Measurements from ENCODE around the gene CELF2. TPM values are rescaled to one million over a fixed set of nuclear protein-coding genes. Genes with fewer than 3 reads are reported as not detected.
A peak's percentile ranks its signal among the peaks of the same experiment; 100 is the strongest.

Gene CELF2
- total RNA-seq, 1 donor from 2014 or later, result 3.5 TPM

DNA sequence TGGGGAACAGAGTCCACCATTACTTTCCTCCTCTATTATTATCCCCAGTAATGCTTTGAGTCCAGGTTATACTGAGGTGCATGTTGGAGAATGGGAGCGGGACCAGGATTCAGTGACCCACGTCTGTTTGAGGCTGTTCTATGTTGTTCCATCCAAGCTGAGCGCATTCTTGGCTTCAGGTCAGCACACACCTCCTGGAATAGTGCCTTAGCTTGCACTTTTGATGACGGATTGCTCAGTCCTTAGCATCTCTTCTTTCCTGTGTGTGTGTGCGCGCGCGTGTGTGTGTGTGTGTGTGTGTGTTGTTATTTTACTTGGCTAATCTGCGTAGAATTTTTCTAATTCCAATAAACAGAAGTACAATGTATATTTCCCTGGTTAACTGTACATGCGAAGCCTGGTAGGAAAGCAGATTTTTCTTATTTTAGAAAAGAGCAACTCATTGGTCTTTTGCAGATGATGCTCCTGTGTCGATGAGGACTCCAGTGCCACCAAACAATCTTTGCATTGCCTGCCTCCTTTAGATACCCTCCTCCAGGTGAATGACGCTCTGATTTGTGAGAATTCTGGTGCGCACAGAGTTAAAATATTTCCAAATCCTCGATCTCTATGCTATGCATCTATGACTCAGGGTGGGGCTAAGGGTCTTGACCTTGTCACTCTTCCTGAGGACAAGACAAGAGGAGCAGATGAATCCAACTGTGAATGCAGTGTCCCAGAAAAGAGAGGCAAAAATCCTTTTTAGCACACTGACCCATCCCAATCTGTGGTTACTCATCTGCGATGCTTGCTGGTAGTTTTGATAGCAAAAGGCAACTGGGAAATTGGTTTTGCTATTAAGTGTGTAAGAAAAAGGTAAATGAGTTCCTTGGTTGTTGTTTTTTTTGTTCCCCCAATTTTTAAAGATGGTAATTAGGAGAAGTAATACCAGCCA, 13.3 kb upstream of the CELF2 start:
- no peak for ATAC-seq

DNA sequence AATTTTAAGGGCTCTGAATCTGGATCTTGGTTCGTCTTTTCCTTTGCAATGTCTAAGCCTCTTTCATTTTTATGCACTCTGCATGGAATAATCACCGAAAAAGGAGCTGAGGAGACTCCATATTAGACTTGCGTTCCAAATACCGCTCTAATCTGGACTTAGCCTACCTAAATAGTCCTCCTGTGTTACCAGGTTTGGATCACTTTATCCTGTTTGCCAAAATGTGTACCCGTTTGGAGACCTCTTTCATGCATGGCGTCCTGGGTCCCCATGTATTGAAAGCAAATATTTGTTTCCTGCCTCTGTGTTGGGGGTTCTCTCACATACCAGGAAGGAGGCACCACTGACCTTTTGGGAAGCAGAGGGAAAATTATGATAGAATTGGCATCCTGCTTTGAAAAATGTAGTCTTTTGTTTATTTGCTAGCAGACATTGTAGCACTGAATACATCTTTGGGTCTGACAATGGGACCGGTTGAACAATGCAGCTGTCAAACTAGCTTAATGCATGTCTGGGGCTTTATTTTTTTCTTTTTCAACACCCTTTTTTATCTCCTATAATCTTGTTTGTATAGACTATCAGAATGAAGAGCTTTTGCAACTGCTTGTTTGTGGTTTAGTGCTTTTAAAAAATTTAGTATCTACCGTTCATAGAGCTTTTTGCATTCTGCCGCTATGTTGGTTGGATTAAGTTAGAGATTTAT, 11.8 kb upstream of the CELF2 start:
- no peak for ATAC-seq

DNA sequence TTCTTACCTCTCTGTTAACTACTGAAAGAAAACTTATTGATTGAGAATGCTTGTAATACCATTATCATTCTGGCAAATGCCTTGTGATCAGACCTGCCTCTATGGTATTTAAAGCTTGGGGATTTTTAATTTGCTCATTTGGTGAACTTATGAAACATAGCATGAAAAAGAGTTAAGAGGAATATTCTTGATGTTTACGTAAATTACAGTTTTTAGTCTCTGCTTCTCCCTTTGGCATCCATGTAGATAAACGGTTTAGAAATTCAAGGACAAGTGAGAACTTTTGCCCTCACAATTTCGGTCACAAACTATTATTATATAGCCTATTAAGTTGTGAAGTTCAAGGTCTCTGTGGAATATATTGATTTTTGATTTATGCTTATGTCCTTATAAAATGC, 11.2 kb upstream of the CELF2 start:
- ATAC-seq, result no peak

DNA sequence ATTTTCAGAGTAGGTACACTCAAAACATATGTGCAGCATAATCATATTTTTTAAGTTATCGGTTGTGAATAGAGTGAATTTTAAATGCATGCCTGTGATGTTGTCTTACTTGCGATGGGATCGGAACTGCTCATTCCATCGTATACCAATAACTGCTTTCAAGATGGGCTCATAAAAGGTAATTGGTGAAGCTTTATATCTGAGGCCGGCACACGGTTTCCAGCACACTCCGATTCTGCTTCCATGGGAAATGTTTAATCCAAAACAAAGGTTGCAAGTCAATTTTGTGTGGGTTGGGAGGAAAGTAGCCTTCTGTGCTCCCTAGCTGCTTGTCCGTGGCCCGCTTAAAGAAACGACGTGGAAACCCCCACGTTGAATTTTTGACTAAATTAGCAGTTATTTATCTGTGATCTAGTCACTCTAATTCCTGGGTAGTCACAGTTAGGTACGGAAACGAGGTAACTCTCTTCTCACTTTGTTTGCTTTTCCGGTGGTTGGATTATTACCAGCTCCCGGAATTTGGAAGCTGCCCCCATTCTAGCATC, 10.1 kb upstream of the CELF2 start:
- ATAC-seq, result no peak

DNA sequence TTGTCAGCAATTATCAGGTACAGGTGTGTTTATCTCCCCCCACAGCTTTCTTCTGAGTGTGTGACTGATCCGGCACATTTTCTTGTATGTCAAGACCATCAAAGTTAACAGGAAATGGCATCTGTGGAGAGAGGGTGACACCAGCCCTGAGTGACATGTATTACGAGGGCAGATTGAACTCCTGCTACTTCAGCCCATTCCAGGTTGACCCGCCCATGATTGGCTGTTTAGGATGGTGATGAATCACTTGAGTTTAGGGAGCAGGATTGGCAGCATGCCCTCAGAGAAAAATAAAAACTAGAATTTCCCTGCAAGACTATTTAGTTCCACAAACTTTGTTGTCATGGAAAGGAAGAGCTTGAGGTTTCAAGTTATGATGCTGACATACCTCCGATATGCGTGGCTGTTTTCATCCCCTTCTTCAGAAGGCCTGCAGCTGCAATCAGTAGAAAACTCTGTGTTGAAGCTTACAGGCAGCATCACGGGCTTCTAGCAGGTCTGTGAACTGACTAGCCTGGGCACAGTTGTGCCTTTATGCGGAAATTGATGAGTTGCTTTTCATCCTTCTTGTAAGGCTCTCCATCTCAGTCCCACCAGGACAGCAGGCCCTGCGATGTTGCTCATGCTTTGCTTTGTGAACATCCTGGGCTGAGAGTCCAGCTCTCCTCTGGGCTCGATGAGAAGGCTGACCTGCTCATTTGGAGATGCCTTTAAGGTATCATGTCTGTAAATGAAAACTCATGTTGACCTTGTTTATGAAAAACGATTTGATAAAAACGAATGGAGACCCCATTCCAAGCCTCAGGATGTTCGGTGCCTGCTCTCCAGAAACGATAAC, 8.0 kb upstream of the CELF2 start:
- no peak for ATAC-seq

DNA sequence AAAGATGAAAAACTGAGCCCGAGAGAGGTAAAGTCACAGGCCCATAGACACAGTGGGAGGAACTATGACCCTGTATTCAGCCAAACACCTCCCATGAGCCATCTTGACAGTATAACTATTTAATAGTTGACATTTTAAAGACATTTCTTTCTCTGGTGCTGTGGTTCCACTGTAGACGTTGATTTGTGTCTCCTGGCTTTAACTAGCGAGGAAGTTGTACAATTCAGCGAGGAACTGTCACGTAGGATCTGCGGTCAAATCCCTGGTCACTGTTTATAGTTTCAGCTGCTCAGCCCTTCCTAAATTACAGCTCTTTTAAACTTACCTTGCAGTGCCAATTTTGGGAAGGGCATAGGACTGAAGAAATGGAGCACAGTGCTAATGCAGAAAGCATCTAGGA, 7.1 kb upstream of the CELF2 start:
- no peak for ATAC-seq

DNA sequence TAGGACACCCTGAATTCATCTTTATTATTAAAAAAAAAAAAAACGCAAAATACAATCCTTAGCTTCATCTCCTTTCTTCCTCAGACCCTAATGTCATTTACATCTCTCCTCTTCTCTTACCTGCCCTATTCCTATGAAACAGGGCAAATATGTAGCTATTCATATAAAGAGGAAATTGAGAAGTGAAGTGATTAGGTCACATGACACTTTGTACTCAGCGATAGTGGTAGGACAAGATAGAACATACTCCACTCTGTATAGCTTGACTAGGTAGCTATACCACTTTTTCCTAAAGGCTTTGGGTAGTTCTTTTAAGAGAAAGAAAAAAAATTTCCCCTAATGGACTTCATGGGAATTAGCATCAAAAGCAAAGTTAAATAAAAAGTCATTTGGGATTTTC, 6.2 kb upstream of the CELF2 start:
- no peak for ATAC-seq

DNA sequence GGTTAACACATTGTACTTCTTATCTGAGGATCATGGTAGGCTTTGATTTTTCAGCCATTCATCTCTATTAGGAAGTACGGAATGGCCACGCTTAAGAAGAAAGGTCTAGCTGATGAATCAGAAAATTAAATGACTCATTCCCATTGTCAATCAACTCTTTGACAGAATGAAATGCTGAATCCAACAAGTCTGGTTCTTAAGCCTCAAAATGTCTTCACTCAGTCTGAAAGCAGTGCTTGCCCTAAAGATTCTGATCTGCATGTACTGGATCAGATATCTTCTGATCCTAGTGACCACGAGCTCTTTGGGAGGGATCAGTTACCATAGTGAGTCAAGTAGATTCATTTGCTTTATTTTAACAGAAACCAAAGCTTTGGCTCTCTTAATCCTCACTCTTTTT, 5.7 kb upstream of the CELF2 start:
- peak; percentile 62 for ATAC-seq

DNA sequence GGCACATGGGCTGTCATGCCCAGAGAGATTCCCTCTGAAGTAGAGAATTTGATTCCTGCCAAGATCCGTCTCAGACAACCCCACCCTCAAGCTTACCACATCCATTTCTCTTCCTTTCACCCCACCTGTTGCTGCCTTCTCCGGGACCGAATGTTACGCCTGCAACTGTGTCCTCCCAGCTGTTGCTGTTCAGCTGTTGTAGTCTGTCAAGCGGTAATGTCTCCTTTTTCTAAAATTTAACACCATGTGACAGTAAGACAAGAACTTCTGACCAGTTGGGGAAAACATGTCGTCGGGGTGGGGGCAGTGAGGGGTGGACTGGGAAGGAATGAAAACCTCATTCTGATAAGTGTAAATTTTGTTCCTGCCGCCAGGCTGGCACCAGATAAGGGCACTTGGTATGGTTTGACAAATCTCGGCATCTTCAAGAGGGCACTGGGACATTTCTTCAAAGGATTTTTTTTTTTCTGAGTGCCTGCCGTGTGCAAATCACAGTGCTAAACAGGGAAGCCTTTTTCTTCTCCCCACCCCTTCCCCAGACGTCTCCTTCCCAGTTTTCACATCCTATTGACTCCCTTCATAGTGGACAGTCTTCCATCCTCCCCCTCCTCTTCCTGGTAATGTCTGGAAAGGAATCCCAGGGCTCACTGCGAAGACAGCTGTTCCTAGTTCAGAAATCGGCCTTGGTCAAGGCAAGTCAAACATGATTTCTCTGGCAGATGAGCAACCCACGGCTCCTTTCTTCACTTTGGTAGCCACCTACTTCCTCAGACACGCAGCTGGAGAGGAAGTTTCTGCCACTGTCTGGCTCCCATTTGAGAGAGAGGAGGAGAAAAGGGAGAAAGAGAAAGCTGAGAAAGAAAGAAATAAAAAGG, 5.0 kb upstream of the CELF2 start:
- no peak for ATAC-seq

DNA sequence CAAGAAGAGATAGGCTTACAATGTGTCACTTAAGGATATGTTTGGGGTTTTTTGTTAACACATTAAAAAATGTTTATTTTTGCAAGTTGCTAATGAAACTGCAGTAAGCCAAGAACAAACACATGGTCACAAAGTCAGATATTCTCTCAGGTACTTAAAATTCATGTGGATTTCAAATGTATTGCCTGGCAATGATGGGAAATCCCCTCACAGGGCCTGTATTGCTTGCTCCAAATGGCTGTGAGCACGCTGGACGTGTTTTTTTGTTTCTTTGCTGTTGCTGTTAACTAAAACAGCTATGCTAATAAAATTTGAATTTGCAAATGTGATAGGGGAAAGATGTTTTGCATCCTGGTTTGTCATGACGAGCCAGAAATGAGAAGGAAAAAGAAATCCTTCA, 3.8 kb upstream of the CELF2 start:
- ATAC-seq, result no peak

DNA sequence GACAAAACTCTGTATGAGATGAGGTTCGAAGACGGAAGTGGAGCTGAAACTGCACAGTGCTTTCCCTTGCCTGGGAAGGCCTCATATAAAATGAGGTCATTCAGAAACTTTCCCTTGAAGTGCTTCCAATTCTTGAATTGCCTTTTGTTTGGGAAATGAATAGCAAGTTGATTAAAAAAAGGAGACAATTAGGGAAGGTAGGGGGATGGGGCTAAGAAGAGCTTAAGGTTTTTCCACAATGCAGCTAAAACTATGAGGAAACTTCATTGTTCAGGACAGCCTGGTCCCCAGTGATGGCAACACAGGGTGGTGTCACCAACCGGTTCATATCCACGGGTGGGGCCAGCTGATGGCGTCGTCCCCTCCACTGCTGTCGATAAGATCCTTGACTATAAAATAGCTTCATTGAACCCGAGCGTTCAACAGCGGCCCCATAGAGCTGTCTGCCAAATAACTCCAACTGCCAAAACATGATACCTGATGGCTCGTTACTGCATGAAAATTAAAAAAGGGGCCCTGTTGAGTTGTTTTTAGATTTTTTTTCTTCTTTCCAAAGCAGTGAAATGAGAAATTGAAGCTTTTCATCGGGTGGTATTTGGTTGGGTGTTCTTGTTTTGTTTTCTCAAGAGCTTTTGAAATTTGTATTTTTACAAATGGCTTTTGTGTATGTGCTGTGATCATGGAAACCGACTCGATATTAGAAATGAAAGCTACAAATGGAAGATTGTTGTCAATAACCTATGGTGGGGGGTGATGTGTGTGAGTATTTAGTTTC, 2.8 kb upstream of the CELF2 start:
- ATAC-seq, result no peak

DNA sequence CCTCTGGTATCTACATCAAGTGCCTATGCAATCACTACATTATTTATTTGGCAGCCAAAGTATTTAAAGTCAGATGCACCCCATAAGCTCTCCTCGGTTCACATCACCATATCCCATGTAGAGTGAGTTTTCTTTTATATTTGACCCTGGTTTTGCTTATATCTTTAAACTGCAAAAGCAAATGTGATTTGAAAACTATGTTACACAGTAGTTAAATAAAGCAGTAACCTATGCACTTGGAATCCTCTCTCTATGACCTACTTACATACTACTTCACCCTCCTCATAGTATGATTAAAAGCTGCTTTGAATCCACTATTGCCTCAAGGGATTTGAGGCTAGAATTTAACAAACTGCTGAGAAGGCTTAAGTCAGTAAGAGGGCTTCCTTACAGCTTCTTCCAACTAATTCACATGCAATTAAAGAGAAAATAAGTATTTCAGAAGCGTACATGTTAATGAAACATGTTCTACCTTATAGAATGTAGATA, 2.2 kb upstream of the CELF2 start:
- no peak for ATAC-seq

DNA sequence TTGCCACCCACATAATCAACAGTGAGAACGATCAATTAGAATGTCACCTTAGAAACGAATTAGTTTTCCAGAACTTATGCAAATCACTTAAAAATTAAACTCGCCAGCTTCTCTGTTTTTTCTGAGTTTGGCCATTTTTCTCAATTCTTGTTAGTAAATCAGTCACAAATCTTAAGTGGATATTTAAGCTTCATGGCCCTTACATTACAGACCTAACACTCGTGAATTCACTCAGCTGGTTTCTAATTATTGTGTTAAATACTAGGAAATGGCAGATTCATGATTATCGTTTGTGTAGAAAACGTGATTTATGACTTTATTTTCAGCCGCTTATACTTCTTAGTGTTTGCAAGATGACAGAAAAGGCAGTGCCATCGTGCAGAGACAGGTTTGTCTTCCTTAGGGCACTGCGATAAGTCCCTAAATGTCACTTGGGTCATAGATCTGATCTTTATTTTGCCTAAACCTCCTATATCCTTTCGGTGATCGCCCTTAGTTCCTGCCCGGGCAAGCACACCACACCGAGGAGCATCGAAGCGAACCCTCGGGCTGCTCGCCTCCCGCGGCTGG, 587 bp upstream of the CELF2 start:
- no peak for ATAC-seq

DNA sequence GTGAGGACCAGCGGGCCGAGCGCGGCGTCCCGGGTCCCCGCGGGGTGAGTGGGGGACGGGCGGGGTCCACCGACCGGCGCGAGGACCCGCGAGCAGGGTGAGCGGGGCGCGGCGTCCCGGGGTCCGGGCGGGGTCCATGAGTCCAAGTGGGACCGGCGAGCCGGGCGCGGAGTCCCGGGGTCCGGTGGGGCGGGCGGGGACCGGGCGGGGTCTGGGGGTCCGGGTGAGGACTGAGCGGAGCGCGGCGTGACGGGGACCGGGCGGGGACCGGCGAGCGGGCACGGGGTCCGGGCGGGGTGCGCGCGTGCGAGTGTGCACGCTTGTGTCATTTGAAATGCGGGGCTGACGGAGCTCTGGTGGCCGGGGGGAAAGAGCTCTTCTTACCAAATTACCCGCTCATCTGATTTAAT, 765 bp downstream of the CELF2 start:
- ATAC-seq, result peak; percentile 28

DNA sequence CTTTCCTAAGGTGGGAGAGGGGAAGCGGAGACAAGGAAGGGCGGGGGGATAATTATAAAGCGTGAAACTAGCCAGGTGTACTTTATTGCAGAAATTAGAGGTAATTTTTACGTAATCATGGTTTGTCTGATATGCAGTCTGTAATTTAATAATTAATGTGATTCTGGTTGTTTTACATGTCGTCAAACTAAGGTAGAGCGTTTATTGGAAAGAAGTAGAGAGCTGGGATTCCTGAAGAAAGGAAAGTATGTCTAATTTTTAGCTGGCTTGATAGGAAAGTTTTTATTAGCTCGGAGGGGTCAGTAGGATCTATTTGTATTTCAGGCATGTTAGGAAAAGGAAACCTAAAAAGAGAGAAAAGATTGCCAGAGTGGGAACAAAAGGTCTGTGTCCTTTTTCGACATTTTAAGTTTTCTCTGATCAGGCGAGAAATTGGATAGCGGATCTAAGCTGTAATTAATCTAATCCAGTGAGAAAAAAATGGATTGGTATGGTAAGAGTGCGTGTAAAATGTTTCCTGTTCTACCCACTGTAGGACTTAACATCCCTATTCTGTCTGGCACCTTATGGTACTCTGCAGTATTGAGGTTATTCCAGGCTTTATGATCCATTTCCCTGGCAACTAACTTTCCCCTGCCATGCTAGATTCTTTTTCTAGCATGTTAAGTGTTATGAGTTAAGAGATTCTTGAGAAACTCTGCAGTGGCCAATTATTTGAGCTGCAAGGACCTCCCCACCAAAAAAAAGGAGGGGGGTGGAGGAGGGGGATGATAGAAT, 1.4 kb downstream of the CELF2 start:
- ATAC-seq, result no peak

DNA sequence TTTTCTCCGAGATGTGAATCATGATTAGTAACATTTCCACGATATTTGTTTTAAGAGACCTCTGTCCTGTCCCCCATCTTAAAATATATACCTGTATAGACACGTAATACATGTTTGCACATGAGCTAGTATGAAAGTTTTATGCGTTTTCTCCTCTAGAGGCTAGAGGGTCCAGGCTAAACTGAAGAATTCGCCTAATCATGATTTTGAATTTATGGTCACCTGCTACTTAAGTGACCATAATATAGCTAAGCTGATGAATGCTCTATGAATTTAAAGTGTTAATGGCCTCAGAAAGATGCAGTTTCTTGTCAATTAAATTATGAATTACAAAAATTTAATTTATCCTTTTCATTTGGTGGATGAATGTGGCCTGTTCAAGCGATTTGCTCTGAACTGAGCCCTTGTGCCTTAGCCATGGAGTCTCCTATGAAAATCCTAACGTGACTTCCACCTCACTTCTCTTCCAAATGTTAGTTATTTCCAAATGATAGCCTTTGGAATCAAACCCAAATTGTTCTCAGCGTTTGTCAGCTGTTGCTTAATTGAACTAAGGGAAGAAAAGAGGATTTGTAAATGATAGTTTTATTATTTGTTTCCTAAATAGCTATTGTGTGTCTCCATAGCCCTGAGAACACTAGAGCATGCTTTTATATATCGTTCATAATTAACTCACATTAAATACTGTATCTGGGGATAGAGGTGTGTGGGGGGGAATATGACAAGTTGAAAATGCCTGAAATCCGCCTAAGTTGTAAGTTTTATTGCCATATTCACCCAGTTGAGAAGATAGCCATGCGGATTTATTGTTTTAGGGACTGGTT, 2.3 kb downstream of the CELF2 start:
- ATAC-seq, result no peak

DNA sequence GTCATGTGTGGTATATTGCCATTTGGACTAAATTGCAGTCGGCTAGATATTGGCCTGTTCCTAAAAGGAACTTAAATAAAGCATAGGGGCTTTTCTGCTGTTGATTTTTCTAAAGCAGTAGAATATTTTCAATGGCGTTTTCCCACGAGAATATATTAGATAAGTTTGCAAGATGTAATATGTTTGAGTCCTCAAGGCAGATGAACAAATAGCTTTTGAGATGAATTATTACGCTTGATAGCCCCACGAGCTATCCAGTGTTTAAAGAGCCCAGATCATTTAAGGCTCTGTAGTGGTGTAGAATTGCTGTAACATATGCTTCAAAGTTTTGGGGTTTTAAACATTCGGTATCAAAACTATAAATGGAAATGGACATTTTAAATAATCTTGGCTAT, 2.9 kb downstream of the CELF2 start:
- ATAC-seq, result no peak

DNA sequence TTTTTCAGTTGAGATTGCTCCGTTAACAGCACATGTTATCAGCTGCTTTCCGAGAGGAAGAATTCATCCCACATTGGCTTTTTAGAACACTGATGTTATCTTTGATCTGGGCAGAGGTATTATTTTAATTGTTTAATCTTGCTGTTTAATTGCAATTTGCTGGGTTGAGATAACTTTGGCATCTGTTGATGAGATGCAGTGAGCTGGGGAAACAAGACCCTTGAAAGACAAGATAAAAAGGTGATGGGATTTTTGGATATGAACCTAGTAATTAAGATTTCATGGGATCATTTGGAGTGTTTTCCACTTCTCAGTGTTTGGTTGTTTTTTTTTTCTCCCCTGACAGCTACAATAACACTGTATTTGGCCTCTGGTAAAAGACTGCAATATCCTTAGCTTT, 4.5 kb downstream of the CELF2 start:
- ATAC-seq, result no peak
